Fibroblast of mammary gland (primary cell): ENCODE data around the gene LSM7.

ENCODE experiments used
- DNase-seq: peaks from one replicate; pipeline ENCODE4 v3.0.0-alpha.2; 2010; ENCODE audit warnings: low read depth
- H3K4me3 ChIP-seq: 2 replicates; pipeline ENCODE4 v1.5.1; 2011; ENCODE audit warnings: low read depth, mild to moderate bottlenecking, low read length, moderate library complexity; ENCODE audit not compliant: control insufficient read depth
- TF ChIP-seq, protein P1 (sequence below): conservative IDR thresholded peaks from 2 replicates; pipeline ENCODE4 v1.5.1; 2011; ENCODE audit warnings: low read depth, low read length, inconsistent platforms; ENCODE audit not compliant: control insufficient read depth, insufficient read depth

Gene LSM7

GRCh38 chr19:2296141-2296540 is 32.2 kb downstream of the LSM7 start:
- H3K4me3 ChIP-seq, result no peak overlapping the region
- TF ChIP-seq, protein P1, sequence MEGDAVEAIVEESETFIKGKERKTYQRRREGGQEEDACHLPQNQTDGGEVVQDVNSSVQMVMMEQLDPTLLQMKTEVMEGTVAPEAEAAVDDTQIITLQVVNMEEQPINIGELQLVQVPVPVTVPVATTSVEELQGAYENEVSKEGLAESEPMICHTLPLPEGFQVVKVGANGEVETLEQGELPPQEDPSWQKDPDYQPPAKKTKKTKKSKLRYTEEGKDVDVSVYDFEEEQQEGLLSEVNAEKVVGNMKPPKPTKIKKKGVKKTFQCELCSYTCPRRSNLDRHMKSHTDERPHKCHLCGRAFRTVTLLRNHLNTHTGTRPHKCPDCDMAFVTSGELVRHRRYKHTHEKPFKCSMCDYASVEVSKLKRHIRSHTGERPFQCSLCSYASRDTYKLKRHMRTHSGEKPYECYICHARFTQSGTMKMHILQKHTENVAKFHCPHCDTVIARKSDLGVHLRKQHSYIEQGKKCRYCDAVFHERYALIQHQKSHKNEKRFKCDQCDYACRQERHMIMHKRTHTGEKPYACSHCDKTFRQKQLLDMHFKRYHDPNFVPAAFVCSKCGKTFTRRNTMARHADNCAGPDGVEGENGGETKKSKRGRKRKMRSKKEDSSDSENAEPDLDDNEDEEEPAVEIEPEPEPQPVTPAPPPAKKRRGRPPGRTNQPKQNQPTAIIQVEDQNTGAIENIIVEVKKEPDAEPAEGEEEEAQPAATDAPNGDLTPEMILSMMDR, result no peak
- no peak for DNase-seq

DNA sequence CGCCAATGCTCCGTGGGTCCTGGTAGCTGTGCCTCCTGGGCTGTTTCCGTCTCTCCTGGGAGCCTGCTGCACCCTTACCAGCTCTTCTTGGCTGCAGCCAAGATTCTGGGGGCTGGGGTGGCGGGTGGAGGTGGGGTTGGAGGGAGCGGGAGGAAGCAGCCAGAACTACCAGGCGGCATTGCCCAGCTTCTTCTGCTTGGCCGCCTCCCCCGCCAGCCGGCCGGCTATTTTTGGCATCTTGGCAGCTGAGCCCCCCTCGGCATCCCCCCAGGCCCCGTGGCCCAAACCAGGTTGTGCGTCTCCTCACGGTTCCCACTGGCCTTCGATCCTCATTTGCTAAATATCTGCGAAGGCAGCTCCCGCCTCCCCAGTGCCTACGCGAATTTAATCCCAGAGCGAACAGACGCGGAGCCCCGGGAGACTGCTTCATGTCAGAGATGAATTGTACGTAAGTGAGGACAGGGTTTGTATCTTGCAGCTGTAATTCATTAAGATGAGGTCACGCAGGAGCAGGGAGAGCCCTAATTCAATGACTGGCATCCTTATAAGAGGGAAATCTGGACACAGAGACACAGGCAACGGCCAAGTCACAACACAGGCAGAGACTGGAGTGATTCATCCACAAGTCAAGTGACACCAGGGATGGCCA is 33.6 kb downstream of the LSM7 start:
- TF ChIP-seq, protein P1, result no peak
- peak; percentile 96 for DNase-seq
- no peak overlapping the region for H3K4me3 ChIP-seq

- DNase-seq, result no peak
- TF ChIP-seq, protein P1, result no peak
- no peak overlapping the region for H3K4me3 ChIP-seq
Observed at GRCh38 chr19:2291185-2291751, 37.1 kb downstream of the LSM7 start.

DNA sequence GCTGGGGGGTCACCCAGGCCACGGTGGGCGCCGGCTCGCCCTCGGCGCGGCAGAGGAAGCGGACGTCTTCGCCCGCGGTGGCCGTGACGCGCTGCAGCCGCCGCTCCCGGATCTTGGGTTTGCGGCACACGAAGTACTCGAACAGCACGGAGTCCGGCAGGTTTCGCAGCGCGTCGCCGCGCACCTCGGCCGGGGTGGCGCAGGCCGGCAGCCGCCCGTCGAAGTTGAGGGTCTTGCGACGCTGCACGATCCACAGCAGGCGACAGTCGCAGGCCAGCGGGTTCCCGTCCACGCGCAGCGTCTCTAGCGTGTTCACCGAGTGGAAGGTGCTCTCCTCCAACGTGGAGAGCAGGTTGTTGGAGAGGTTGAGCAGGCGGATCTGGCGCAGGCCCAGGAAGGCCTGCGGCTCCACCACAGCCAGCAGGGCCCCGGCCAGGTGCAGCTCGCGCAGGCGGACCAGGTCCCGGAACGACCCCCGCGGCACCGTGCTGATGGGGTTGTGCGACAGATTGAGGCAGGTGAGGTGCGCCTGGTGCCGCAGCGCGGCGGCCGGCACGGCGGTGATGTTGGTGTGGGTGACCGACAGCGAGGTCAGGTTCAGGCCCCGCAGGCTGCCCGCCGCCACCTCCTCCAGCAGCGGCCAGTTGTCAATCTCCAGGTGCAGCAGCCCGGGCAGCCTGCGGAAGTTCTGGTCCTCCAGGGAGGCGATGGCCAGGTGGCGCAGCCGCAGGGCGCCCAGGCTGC is 37.8 kb downstream of the LSM7 start:
- no peak overlapping the region for H3K4me3 ChIP-seq
- TF ChIP-seq, protein P1, result no peak
- no peak for DNase-seq

- no peak overlapping the region for H3K4me3 ChIP-seq
- TF ChIP-seq, protein P1, result no peak
- no peak for DNase-seq
Observed at GRCh38 chr19:2289714-2290435, 38.5 kb downstream of the LSM7 start.

DNA sequence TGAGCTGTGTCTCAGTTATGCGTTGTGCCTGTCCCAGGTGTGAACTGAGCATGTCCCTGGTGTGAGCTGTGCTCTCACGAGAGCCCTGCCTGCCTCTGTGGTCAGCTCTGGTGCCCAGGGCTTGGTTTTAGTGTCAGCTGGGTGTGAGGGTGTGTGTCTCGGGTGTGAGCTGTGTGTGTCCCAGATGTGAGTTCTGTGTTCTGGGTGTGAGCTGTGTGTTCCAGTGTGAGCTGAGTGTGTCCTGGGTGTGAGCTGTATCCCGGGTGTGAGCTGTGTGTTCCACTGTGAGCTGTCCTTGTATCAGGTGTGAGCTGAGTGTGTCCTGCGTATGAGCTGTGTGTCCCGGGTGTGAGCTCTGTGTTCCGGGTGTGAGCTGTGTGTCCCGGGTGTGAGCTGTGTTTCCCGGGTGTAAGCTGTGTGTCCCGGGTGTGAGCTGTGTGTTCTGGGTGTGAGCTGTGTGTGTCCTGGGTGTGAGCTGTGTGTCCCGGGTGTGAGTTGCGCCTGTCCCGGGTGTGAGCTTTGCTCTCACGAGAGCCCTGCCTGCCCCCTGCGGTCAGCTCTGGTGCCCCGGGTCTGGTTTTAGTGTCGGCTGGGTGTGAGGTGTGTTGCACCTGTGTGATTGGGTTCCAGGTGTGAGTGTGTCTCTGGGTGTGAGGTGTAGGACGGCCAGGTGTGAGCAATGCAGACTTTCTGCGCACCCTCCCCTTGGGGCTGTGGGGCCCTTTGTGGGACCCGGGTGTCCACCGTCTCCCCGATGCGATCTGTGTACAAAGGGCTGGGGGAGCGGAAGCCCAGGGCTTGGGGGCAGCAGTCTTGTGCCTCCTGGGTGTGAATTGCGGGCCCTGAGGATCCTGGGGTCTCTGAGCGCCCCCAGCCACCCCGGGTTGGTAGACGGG is 39.3 kb downstream of the LSM7 start:
- no peak for DNase-seq
- H3K4me3 ChIP-seq, result no peak overlapping the region
- TF ChIP-seq, protein P1, result no peak
